Bronchial epithelial cell (primary cell): Measurements from ENCODE around the gene RNASE1. TPM values are rescaled to one million over a fixed set of nuclear protein-coding genes. Genes with fewer than 3 reads are reported as not detected.

ENCODE experiments used
- DNase-seq: peaks from one replicate; pipeline ENCODE4 v3.0.0-alpha.2; 2010; ENCODE audit warnings: low read depth
- FAIRE-seq: peaks from 2 replicates; lab custom pipeline; 2011; peaks lifted over from hg19 to GRCh38; lab: Jason Lieb, UNC
- H3K27me3 ChIP-seq: 2 replicates; pipeline ENCODE4 v1.5.1; 2011; ENCODE audit warnings: low read length; ENCODE audit not compliant: control insufficient read depth, insufficient read depth
- H3K36me3 ChIP-seq: 2 replicates; pipeline ENCODE4 v1.5.1; 2011; ENCODE audit warnings: low read length; ENCODE audit not compliant: control insufficient read depth, insufficient read depth
- H3K4me3 ChIP-seq: 2 replicates; pipeline ENCODE4 v1.5.1; 2011; ENCODE audit warnings: mild to moderate bottlenecking, low read depth, low read length, control low read depth
- total RNA-seq: library from RNA; depleted of rRNA; stranded (reverse); fragments of >200 nt; gene quantifications from 2 replicates; pipeline ENCODE4 v1.2.1, GENCODE V29; 2014
- TF ChIP-seq, protein P1 (sequence below): IDR thresholded peaks from 2 replicates; pipeline ENCODE4 v1.5.1; 2011; ENCODE audit warnings: mild to moderate bottlenecking, moderate library complexity, low read length, control low read depth, inconsistent platforms; ENCODE audit not compliant: insufficient read depth, severe bottlenecking

Gene RNASE1
- total RNA-seq, 1 donor from 2014 or later: not detected

DNA sequence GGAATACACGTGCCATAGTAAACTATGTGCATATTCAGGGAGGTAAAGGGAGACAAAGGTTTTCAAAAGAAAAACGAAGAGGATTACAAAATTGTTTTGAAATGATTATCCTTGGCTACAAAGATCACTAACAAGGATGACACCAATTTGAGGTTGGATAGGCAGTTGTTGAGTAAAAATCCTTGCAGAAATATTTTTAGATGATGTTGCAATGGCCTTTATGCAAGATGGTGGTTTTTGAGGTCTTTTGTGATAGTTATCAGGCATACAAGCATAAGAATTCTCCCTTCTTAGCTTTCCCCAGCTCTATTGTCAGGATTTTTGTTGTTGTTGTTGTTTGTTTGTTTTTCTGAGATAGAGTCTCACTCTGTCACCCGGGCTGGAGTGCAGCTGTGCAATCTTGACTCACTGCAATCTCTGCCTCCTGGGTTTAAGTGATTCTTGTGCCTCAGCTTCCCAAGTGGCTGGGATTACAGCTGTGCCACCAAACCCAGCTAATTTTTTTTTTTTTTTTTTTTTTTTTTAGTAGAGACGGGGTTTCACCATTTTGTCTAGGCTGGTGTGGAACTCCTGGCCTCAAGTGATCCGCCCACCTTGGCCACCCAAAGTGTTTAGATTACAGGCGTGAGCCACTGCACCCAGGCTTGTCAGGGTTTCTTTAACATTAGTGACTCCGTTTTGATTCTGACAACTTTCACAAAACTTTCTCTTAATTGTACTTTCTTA, 7.8 kb downstream of the RNASE1 start:
- TF ChIP-seq, protein P1, sequence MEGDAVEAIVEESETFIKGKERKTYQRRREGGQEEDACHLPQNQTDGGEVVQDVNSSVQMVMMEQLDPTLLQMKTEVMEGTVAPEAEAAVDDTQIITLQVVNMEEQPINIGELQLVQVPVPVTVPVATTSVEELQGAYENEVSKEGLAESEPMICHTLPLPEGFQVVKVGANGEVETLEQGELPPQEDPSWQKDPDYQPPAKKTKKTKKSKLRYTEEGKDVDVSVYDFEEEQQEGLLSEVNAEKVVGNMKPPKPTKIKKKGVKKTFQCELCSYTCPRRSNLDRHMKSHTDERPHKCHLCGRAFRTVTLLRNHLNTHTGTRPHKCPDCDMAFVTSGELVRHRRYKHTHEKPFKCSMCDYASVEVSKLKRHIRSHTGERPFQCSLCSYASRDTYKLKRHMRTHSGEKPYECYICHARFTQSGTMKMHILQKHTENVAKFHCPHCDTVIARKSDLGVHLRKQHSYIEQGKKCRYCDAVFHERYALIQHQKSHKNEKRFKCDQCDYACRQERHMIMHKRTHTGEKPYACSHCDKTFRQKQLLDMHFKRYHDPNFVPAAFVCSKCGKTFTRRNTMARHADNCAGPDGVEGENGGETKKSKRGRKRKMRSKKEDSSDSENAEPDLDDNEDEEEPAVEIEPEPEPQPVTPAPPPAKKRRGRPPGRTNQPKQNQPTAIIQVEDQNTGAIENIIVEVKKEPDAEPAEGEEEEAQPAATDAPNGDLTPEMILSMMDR: no peak
- DNase-seq (no peak), FAIRE-seq (no peak)
- Histone ChIP-seq H3K27me3 (no peaks in the 10 kb centered on the region), H3K36me3 (no peaks in the 10 kb centered on the region), H3K4me3 (no peak overlapping the region)

DNA sequence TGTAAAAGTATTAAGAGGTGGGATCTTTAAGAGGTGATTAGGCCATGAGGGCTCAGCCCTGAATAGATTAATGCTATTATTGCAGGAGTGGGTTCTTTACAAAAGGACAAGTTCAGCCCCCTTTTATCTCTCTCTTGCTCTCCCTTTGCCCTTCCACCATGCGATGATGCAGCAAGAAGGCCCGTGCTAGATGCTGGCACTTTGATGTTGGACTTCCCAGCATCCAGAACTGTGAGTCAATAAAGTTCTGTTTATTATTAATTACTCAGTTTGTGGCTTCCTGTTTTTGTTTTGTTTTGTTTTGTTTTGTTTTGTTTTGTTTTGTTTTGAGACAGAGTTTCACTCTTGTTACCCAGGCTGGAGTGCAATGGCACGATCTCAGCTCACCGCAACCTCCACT, 10.1 kb downstream of the RNASE1 start:
- no peak overlapping the region for H3K4me3 ChIP-seq
- FAIRE-seq (no peak), DNase-seq (no peak)
- H3K27me3 ChIP-seq: no peaks in the 10 kb centered on the region
- TF ChIP-seq, protein P1: no peak
- H3K36me3 ChIP-seq: no peaks in the 10 kb centered on the region

DNA sequence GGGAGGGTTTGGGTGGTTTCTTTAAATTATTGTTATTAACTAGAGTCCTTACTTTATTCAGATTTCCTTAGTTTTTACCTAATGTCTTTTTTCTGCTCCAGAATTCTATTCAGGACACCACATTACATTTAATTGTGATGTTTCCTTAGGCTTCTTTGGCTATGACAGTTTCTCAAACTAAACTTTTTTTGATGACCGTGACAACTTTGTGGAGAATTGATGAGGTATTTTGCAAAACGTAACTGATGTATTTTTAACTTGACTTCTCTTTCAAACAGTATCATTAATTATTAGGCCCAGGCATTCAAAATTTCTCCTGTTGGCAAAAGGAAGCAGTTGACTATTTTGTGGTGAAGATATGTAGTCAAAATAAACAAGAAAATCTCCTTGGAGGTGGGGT, 11.0 kb downstream of the RNASE1 start:
- FAIRE-seq: no peak

DNA sequence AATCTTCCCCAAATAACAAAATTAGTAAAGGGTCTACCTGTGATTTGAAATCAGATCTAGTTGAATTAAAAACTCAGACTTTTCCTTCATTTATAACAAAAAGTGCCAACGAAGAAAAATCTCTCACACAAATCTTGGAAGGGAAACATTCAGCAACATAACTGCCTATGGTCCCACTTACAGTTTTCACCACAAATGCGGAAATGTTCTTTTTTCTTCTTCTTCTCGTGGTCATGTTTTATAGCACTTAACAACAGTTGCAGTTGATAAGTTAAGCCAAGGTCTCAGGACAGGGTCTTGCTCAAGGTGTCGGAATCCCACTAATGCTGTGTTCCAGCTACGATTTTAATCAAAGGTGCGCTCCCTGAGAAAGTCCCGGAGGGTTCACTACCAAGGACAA, 11.5 kb downstream of the RNASE1 start:
- no peak for DNase-seq
- no peaks in the 10 kb centered on the region for H3K27me3 ChIP-seq
- no peak for FAIRE-seq
- TF ChIP-seq, protein P1: no peak
- H3K4me3 ChIP-seq: no peak overlapping the region
- no peaks in the 10 kb centered on the region for H3K36me3 ChIP-seq

More for the DNA sequence above, 11.0 kb downstream of the RNASE1 start:
- Histone ChIP-seq H3K27me3 (no peaks in the 10 kb centered on the region), H3K4me3 (no peak overlapping the region), H3K36me3 (no peaks in the 10 kb centered on the region)
- no peak for DNase-seq
- TF ChIP-seq, protein P1: no peak

DNA sequence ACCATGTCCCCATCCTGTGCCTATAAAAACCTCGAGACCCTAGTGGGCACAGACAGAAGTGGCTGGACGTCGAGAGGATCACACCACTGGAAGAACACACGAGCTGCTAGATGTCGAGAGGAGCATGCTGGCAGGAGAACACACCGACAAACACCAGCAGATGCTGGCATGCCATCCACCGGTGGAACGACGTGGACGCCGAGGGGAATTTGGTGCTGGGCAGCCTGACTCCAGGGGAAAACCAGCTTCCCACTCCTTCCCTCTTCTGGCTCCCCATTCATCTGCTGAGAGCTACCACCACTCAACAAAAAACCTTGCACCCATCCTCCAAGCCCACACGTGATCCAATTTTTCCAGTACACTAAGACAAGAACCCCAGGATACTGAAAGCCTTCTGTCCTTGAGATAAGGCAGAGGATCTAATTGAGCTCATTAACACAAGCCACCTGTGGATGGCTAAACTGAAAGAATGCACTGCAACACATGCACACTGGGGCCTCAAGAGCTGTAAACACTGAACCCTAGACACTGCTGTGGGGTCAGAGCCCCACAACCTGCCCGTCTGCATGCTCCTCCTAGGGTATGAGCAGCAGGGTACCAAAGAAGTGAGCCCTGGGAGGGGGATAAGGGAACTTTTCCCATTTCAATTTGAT, 12.1 kb downstream of the RNASE1 start:
- Histone ChIP-seq H3K4me3 (no peak overlapping the region), H3K36me3 (no peaks in the 10 kb centered on the region), H3K27me3 (no peaks in the 10 kb centered on the region)
- DNase-seq (no peak), FAIRE-seq (no peak)
- TF ChIP-seq, protein P1: no peak
